Stimulated activated CD8-positive, alpha-beta memory T cell treated with anti-CD3 and anti-CD28 coated beads, Interleukin-7, amount 100 ng/mL, for 24 hours (primary cell): Measurements from ENCODE around the gene LRP1.

Experiments used
- DNase-seq: peaks from one replicate; pipeline ENCODE4 v3.0.0-alpha.2; 2020; ENCODE audit warnings: low read depth

Gene LRP1

DNA sequence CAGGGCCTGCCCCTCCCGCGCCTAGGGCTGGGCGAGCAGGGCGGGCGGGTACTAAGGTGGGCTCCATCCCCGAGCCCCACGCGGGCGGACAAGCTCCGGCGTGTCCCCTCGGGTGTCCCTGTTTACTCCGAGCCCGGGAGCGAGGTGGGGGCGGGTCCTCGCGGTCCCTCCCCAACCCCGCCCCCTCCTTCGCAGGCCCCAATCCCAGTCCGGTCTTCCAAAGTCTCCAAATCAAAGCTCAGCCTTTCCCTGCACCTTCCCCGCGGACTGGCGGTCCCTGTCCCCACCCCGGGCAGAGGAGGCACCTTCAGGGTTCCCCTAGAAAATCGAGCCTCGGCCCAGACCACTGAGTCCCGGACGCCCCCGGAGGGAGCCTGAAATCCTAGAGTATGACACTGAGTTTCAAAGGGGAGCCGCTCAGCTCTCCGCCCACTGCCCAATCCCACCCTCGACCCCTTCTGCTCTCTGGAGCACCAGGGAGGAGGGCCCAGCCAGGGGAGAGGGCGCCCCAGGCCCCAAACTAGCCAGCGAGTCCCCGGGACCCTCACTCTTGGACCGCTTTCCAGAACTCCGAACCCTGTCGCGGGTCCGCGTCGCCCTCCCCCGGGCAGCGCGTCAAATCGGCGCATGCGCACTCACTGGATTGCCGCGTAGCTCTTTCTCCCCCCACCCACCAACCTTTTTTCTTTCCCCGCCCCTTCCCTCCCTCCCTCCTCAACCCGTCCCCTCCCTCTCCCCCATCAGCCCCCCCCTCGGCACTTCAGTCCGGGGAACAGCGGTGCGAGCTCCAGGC is at the start of gene LRP1:
TSS of gene LRP1 (plus strand) at position 758 of the 793 bp plus-strand sequence. CDS start 482 bp downstream, outside the sequence.
- DNase-seq, result peak; percentile 51

DNA sequence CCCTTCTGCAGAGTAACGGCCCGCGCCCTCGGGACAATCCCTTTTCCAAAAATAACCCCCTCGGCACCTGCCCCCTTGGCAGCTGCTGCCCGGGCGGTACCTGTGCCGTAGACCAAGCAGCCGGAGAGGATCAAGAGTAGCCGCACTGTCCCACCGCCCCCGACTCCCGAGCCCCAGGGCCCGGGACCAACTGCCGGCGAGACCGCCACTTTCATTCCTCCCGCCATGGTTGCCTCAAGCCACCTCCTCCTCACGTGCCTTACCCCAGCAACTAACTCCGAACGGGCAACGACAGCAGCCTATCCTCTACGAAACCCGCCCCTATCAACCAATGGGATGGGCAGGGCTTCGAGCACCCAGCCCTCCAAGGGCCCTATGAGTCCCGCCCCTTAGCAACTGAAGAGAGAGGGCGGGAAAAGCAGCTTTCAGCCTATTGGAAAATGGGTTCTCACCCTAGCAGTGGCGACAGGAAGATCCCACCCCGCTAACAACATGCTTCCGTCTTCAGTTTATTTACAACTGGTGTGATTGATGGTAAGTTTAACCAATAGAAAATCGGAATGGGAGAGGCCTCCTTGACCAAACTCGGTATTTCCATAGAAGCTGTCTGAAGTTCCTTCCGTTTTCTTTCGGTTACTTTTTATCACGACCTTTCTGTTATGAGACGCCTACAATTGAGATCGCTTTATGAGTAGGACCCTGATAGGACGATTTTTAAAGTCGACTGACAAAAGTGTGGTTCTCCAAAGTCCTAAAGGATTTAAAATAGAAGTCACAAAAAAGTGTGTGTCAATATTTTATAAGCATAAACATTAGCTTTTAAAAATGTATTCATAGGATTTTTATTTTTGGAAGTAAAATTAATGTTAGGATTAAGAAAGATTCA is 49.5 kb upstream of the LRP1 start, which contains the start of gene NEMP1:
TSS of gene NEMP1 (minus strand) at position 273 of the 886 bp plus-strand sequence. CDS start at position 227, 46 bp downstream.
- peak; percentile 88 for DNase-seq

DNA sequence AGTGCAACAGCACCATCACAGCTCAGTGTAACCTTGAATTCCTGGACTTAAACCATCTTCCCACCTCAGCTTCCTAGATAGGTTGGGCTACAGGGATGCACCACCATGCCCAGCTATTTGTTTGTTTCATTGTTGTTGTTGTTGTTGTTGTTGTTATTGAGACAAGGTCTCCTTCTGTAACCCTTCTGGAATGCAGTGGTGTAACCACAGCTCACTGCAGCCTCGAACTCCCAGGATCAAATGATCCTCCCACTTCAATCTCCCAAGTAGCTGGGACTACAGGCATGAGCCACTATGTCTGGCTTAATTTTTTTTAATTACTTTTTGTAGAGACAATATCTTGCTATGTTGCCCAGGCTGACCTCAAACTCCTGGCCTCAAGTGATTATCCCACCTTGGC is 48.5 kb upstream of the LRP1 start:
- no peak for DNase-seq

DNA sequence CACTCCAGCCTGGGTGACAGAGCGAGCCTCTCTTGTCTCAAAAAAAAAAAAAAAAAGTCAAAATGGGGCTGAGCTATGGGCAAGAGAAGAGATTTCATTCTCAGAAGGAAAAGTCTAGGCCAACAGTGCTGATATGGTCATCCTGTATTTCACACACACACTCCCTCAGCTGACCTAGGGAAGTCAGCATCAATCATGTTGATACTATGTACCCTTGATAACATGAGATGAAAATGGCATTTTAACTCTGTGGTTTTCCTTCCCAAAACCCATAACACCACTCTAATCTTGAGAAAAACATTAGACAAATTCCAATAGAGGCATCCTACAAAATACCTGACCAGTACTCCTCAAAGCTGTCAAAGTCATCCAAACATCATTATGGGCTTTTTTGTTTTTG is 47.4 kb upstream of the LRP1 start:
- no peak for DNase-seq

DNA sequence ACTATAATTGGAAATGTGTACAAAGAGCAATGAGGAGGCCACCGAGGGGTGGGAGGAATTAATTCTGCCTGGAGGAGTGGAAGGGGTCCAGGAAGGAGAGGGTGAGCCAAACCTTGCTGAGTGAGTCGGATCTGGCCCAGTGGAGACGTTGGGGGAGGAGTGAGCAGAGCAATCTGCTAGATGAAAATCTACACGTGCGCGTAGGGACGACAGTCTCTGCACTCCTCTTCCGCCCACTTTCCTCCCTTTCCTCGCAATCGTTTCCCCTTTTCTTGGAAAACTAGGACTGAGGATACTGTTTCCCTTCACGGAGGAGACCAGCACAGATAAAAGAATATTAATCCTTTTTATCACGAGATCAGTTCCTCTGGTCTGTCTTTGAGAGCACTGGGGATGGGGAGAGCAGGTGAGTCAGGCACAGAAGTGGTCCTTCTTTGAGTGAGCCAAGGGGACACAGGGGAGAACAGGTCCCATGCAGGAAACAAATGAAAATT is 42.2 kb upstream of the LRP1 start:
- no peak for DNase-seq

DNA sequence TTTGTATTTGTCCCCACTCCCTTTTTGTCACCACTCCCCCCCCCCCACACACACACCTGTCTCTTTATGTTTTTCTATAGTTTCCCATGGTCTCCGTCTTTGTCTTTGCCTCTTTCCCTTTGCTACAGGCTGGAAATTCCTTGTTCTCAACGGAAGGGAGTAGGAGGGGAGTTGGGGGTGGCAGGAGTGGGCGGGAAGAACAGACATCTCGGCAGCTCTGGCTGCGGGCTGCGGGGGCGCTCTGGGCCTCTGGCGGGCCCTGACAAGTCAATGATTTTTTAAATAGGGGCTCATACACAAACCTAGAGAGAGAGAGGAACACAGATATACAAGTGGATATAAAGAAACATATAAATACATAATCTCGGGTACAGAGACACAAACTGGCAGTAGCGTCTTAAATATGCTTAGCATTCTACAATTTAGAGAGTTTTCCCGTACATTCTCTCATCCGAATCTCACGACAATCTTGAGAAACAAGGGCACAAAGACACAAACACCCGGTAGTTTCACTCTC is 41.7 kb upstream of the LRP1 start:
- DNase-seq, result no peak

DNA sequence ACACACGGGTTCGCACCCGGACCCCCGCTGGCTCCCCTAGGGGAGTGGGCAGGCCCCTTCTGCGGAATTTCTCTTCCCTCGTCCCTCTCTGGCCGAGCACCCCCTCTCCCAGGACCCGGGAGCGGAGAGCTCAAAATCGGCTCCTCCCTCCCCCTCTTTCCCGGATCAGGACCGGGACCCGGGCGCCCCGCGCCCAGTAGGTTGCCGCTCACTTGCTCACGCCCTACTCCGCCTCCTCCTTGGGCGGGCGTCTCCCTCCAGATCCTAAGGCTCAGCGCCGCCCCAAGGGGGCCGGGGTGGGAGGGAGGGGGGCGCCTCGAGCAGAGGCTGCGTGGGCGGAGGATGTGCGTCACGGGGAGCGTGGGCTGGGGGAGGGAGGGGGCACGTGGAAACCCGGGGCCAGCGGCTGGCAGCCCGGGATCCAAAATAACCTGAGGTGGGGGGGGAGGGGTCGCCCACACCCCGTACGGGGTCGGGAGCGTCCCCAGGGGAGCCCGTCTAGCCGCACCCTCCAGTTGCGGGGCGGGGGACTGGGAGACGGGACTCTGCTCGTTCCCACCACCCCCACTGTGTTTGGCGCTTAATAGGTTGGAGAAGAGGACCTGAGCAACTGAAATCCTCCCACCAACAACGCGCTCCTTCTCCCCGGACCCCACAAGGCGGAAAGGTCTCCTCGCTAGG is 41.1 kb upstream of the LRP1 start:
- DNase-seq, result peak; percentile 88

DNA sequence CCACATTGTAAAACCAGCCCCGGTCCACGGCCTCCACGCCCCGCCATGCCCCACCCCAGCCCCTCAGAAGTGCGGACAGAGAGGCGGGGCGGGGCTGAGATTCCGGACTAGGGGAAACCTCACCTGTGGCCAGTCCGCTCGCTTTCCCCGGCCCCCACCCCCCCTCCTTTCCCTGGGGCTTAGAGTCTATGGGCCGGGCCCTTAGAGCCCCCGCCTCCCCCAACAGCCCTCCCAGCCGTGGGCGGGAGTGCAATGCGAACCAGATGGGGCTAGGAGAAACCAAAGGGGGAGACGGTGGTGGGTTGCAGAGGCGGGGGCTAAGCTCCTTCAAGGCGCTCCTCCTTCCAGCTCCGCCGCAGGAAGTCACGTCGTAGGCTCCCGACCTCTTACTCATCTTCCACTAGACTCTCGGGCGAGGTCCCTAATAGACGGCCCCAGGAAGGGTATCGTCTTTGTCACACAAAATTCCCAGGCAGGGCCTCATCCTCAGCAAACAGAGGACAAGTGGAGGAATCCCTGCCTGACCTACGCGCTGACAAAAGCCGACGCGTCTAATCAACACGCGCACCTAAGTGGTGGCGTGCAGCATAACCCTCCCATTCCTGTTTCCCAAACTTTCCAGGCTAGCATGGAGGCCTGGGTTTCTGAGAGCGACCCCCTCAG is 40.5 kb upstream of the LRP1 start:
- DNase-seq, result no peak

DNA sequence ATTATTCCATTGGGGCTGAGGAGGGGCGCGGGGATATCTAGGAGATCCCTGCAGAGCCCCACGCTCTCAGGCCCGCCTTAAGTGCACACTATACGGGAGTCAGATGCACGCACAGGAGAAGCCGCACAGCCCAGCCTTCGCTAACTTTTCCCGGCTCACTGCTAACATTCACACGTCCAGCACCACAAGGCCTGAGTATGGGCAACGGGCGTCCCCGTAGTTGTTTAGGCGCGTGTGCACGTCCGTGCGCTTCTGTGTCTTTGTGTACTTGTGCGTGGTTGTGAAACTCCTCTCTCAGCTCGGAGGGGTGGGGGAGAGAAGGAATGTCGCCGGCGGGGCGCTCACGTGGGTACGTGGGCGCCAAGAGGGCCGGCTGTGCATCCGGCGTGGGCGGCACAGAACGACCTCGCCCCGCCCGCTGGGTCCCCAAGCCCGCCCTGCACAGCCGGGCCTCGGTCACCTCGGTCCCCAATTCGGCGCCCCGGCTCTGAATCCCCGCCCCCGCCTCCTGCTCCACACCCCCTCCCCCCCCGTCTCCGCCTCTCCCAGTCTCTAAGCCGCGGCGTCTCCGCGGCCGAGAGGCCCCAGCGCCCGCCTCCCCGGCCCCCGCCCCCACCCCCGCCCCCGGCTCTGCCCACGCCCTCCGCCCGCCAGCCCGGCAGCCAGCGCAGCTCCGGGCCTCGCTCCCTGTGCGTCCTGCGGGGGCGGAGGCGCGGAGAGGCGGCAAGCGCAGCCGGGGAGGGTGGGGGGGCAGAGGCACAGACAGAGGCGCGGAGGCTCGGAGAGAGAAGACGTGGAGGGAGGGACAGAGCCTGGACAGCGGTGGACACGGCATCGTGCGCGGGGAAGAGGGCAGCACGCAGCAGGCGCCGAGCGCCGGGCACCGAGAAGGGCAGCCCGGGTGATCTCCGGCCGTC is 39.7 kb upstream of the LRP1 start, which contains the start of gene NAB2:
TSS of gene NAB2 (plus strand) at position 761 of the 917 bp plus-strand sequence. CDS start 158 bp downstream, outside the sequence.
- peak; percentile 74 for DNase-seq

DNA sequence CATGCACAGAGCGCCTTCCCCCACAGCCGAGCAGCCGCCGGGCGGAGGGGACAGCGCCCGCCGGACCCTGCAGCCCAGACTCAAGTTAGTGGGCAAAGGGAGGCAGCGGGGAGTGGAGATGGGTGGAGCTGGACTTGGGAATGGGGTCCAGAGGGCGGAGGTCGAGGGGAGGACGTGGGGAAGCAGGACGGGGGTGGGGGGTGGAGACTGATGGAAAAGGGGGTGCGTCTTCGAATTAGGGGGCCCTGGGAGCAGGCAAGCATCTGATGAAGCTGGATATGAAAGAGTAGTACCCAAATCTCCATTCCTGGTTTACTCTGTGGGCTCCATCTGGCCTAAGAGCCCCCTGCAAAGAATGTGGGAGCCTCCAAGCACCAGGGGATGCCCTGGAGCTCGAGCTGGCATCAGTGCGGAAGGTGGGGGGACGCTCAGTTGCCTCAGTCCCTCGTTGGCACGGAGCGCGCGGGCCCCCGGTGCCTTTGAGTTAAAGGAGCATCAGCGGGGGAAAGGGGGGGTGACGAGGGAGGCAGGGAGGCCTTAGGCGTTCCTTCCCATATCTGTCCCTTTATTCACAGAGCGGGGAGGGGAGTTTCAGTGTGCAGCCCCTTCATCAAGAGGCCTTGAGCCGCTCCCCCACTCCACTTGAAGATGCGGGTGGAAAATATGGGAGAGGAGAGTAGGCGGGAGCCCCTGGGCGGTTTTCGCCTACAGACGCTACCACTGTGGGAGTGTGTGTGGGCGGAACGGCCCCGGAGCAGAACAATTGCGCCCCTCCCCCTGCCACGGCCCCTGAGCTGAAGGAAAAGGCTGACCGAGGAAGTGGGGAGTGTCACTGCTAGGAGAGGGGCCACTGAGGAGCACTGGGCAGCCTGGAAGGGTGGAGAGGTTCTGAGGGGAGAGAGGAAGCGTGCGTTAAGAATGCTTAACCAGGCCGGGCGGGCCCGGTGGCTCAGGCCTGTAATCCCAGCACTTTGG is 38.7 kb upstream of the LRP1 start:
- no peak for DNase-seq

DNA sequence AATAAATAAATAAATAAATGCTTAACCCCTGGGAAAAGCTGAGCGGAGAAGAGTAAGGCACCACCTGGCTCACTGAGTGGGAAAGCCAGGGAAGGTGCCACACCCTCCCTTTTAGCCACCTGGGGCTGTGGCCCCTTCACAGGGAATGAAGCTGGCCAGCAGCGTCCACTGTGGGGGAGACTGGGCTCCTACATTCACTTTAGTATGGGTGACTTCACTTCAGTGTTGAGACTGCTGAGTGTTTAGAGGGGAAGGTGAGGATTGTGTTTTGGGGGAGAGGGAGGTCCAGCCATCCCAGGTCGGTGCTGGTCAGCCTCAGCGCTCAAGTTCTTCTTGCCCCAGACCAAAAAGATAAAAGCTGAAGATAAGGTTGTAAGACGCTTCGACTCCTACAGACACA is 37.8 kb upstream of the LRP1 start:
- DNase-seq, result no peak

DNA sequence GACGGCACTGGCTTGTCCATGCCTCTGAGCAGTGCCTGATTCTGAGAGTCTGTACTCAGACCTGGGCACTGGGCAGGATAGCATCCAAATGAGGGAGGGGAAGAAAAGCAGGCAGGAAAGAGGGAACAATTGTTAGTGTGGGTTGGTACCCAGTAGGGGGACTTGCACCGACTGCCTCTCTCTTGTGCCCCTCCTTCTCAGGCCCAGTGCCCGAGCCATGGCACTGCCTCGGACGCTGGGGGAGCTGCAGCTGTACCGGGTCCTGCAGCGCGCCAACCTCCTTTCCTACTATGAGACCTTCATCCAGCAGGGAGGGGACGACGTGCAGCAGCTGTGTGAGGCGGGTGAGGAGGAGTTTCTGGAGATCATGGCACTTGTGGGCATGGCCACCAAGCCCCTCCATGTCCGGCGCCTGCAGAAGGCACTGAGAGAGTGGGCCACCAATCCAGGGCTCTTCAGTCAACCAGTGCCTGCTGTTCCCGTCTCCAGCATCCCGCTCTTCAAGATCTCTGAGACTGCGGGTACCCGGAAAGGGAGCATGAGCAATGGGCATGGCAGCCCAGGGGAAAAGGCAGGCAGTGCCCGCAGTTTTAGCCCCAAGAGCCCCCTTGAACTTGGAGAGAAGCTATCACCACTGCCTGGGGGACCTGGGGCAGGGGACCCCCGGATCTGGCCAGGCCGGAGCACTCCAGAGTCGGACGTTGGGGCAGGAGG is 37.2 kb upstream of the LRP1 start:
- no peak for DNase-seq

DNA sequence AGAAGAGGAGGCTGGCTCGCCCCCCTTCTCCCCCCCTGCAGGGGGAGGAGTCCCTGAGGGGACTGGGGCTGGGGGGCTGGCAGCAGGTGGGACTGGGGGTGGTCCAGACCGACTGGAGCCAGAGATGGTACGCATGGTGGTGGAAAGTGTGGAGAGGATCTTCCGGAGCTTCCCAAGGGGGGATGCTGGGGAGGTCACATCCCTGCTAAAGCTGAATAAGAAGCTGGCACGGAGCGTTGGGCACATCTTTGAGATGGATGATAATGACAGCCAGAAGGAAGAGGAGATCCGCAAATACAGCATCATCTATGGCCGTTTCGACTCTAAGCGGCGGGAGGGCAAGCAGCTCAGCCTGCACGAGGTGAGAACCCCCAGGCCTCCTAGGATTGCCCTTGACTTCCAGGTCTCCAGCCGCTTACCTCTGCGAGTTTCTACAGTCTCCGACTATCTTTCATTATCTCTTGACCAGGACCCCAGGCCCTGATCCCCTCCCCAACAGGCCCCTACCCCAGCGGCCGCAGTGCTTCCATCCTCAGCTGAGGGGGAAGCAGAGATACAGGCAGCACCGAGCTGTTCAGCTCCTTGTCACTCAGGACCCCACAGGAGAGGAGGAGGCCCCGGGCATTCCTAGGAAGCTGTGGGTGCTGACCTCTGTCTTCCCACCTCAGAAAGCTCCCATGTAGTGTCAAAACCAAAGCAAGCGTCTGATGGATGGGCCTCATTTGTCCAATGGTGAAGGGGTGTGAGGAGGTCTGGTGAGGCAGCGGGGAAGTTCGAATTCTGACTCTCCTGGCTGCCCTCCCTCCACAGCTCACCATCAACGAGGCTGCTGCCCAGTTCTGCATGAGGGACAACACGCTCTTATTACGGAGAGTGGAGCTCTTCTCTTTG is 36.4 kb upstream of the LRP1 start:
- DNase-seq, result no peak

DNA sequence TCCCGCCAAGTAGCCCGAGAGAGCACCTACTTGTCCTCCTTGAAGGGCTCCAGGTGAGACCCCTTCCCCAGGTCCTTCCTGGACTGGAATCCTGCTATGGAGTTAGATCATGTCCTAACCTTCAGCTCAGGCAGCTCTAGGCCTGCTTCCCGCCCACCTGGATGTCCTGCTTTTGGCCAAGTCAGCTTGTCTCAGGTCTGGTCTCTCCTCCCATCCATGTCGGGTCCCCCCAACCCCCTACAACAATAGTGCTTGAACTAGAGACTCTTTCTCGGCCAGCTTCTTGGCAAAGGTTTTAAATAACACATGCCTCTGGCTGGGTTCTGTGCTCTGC is 35.8 kb upstream of the LRP1 start:
- no peak for DNase-seq

DNA sequence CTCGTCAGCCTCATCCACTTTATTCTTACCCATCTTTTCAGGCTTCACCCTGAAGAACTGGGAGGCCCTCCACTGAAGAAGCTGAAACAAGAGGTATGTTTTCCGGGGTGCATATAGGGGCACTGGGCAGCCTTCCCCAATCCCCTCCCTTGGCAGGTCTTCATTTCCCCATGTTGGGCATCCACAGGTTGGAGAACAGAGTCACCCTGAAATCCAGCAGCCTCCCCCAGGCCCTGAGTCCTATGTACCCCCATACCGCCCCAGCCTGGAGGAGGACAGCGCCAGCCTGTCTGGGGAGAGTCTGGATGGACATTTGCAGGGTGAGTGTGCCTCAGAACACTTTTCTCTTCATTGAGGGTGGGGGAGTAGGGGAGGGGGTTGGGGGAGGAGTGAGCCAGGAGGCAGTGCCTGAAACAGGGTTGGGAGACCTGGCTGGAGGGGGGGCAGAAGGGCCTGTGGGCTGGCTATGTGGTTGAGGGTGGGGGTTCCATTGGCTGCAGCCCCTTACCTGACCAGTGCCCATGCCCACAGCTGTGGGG is 35.3 kb upstream of the LRP1 start:
- DNase-seq, result no peak

DNA sequence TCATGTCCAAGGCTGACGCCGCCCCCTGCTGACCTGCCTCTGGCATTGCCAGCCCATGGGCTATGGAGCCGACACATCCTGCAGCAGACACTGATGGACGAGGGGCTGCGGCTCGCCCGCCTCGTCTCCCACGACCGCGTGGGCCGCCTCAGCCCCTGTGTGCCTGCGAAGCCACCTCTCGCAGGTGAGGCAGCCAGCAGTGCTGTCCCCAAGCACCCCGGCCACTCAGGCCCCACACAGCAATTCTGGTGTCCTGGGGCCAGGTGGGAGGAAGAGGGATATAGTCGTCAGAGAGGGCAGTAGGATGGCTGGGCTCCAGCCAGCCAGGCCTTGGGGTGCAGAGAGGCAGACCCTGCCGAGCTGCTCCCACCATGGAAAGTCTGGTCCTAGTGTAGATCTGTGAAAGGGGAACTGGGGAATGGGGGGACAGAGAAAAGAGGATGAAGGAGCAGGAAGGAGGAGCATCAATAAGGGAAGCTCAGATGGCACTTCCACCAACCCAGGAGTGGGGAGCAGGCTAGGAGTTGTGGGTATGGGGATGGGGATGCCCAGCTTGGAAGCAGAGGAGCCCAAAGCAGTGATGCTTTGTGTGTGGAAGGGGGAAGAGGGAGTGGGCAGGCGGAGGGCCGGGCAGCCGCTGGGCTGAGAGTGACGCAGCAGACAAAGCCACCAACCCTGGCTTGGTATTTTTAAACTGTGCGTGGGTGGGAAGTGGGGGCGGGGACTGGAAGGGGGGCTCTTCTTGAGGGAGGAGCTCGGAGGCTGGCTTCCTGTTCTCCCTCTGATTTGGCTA is 34.7 kb upstream of the LRP1 start:
- no peak for DNase-seq
